Measurements from ENCODE around the gene GARIN1A.
"Not testable (repeated sequence)": the region's sequence is repeated elsewhere in the genome, so short reads cannot be mapped to it uniquely, and the experiment has no call there.

DNA sequence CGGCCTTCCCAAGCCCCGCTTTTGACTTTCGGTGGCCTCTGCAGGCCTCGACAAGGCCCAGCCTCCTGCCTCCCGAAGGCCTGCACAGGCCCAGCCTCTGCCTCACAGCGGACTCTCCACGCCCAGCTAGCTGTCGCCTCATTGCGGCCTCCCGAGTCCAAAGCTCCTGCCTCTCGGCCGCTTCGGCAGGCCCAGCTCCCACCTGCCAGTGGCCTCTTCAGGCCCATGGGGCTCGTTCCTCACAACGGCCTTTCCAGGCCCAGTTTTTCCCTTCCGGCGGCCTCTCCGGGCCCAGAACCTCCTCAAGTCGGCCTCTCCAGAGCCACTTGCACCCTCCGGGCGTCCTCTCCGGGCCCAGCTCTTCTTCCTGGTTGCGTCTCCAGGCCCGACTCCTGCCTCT is 19.5 kb upstream of the GARIN1A start:
- not testable (repeated sequence) for TF ChIP-seq CTCF (IDR thresholded peaks at IDR 0.05 in 8 of 11, conservative IDR thresholded peaks at IDR 0.05 in 3 of 11); POLR2A (IDR thresholded peaks at IDR 0.05)
- TF ChIP-seq POLR2AphosphoS5 (IDR thresholded peaks at IDR 0.05), result peak in 1 of 3 donors; percentile 36

Measured in spleen (tissue), 7 donors.